HCT116 (cell line): ENCODE data around the gene SAMD4B. TPM values are rescaled to one million over a fixed set of nuclear protein-coding genes. Genes with fewer than 3 reads are reported as not detected.

Experiments
- ATAC-seq: fragments of 200-7000 bp; cut with Tn5 transposase; 2 replicates; pipeline ENCODE4 v1.9.1; 2020; ENCODE audit warnings: mild to moderate bottlenecking, moderate library complexity
- BruUV-seq: library from RNA; stranded (reverse); fragments of 400-500 nt; replicated peaks from 2 replicates; lab custom pipeline; 2021; lab: Mats Ljungman, UMichigan
- CTCF ChIA-PET: fragments of 300-600 bp; sonication (Branson Sonifier 250); formaldehyde crosslinking; loops from one replicate; lab custom pipeline; 2021; ENCODE audit warnings: antibody characterized with exemption; lab: Charles Lee
- POLR2A ChIA-PET: fragments of 300-600, 350-600 bp; sonication (Branson Sonifier 250); formaldehyde crosslinking; loops from one replicate; lab custom pipeline; 2021; ENCODE audit warnings: antibody characterized with exemption; lab: Charles Lee
- RAD21 ChIA-PET, 2 experiments: fragments of 300-600 bp; sonication (Branson Sonifier 250); formaldehyde crosslinking; loops; one replicate each; lab custom pipeline; 2023; ENCODE audit warnings: low total read pairs in 2 of 2; ENCODE audit not compliant: uncharacterized antibody in 2 of 2, unreplicated experiment in 2 of 2, low non-redundant PET in 1 of 2; lab: Charles Lee
- DNase-seq: peaks from one replicate; pipeline ENCODE4 v3.0.0-alpha.2; 2010; ENCODE audit warnings: low read depth, low spot score
- H2AFZ ChIP-seq: fragments of 200-600 bp; shearing (Covaris generic), sonication (generic); 2 replicates; pipeline ENCODE4 v1.6.1; 2017; ENCODE audit warnings: low read depth, mixed run types, mixed read lengths, antibody characterized with exemption, low read length; ENCODE audit not compliant: poor library complexity, severe bottlenecking
- H3K27ac ChIP-seq: 2 replicates; pipeline ENCODE4 v1.5.1; 2012; ENCODE audit warnings: low read depth, low read length
- H3K27me3 ChIP-seq: fragments of 200-600 bp; sonication (generic); 2 replicates; pipeline ENCODE4 v1.6.1; 2016; ENCODE audit warnings: mixed run types, low read length, mixed read lengths; ENCODE audit not compliant: insufficient read depth
- H3K36me3 ChIP-seq, 2 experiments: fragments of 200-500 bp in 1 of 2; fragments of 200-600 bp in 1 of 2; sonication (Bioruptor generic) in 1 of 2; sonication (generic) in 1 of 2; 2 replicates each; pipeline versions ENCODE4 v1.5.1 to v1.6.1; 2014 to 2016; ENCODE audit warnings: low read length in 2 of 2, inconsistent platforms in 1 of 2, mixed read lengths in 1 of 2, mixed run types in 1 of 2; ENCODE audit not compliant: insufficient read depth in 2 of 2, control insufficient read depth in 1 of 2
- H3K4me1 ChIP-seq, 2 experiments: fragments of 200-600 bp in 1 of 2; sonication (generic) in 1 of 2; 2 replicates each; pipeline versions ENCODE4 v1.5.1 to v1.6.1; 2012 to 2017; ENCODE audit warnings: low read length in 2 of 2, inconsistent platforms in 1 of 2, mild to moderate bottlenecking in 1 of 2, mixed read lengths in 1 of 2, mixed run types in 1 of 2, moderate library complexity in 1 of 2; ENCODE audit not compliant: insufficient read depth in 2 of 2, control insufficient read depth in 1 of 2
- H3K4me2 ChIP-seq: fragments of 200-600 bp; sonication (generic); 2 replicates; pipeline ENCODE4 v1.6.1; 2017; ENCODE audit warnings: mixed run types, low read length, mixed read lengths
- H3K4me3 ChIP-seq, 2 experiments: fragments of 200-600 bp in 1 of 2; sonication (generic) in 1 of 2; replicated peaks in 1 of 2; 2 replicates each; pipeline ENCODE4 v1.5.1; 2011 to 2016; ENCODE audit warnings: low read length in 2 of 2, control low read depth in 1 of 2, low read depth in 1 of 2, mild to moderate bottlenecking in 1 of 2, mixed read lengths in 1 of 2, mixed run types in 1 of 2
- H3K79me2 ChIP-seq: fragments of 200-600 bp; sonication (generic); 2 replicates; pipeline ENCODE4 v1.6.1; 2017; ENCODE audit warnings: mild to moderate bottlenecking, mixed run types, low read length, moderate library complexity, mixed read lengths; ENCODE audit not compliant: insufficient read depth
- H3K9ac ChIP-seq: fragments of 200-600 bp; sonication (generic); 2 replicates; pipeline ENCODE4 v1.6.1; 2016; ENCODE audit warnings: low read length, mixed read lengths
- H3K9me2 ChIP-seq: fragments of 200-600 bp; sonication (generic), shearing (Covaris generic); 2 replicates; pipeline ENCODE4 v1.6.1; 2017; ENCODE audit warnings: mixed run types, mild to moderate bottlenecking, moderate library complexity; ENCODE audit not compliant: insufficient read depth
- H3K9me3 ChIP-seq, 2 experiments: fragments of 200-500 bp in 1 of 2; fragments of 200-600 bp in 1 of 2; sonication (Bioruptor generic) in 1 of 2; sonication (generic) in 1 of 2; 2 replicates each; pipeline ENCODE4 v1.6.1; 2014 to 2017; ENCODE audit warnings: low read length in 2 of 2, mixed read lengths in 2 of 2, inconsistent platforms in 1 of 2, low read depth in 1 of 2, mild to moderate bottlenecking in 1 of 2, mixed run types in 1 of 2, moderate library complexity in 1 of 2; ENCODE audit not compliant: control insufficient read depth in 1 of 2, insufficient read depth in 1 of 2
- H4K20me1 ChIP-seq: fragments of 200-600 bp; sonication (generic), shearing (Covaris generic); 2 replicates; pipeline ENCODE4 v1.6.1; 2017; ENCODE audit warnings: mixed run types, mild to moderate bottlenecking, moderate library complexity; ENCODE audit not compliant: insufficient read depth
- ATF3 ChIP-seq: IDR thresholded peaks from 2 replicates; pipeline ENCODE4 v1.6.1; 2012
- CBX3 ChIP-seq: IDR thresholded peaks from 2 replicates; pipeline ENCODE4 v1.6.1; 2012; ENCODE audit warnings: low read depth
- EGR1 ChIP-seq: IDR thresholded peaks from 2 replicates; pipeline ENCODE4 v1.6.1; 2012; ENCODE audit warnings: low read depth
- ELF1 ChIP-seq: IDR thresholded peaks from 2 replicates; pipeline ENCODE4 v1.6.1; 2012; ENCODE audit warnings: low read depth, borderline replicate concordance
- EZH2phosphoT487 ChIP-seq: fragments of 200-600 bp; IDR thresholded peaks from 2 replicates; pipeline ENCODE4 v1.6.1; 2018; ENCODE audit warnings: antibody characterized with exemption, borderline replicate concordance
- FOSL1 ChIP-seq: IDR thresholded peaks from 2 replicates; pipeline ENCODE4 v1.6.1; 2012; ENCODE audit warnings: low read depth
- POLR2A ChIP-seq: IDR thresholded peaks from 2 replicates; pipeline ENCODE4 v1.7.0; 2011; ENCODE audit warnings: borderline replicate concordance; ENCODE audit not compliant: insufficient read depth, insufficient read length; ENCODE audit errors: extremely low read depth
- POLR2AphosphoS5 ChIP-seq: IDR thresholded peaks from 2 replicates; pipeline ENCODE4 v1.6.1; 2011; ENCODE audit warnings: mild to moderate bottlenecking, low read depth, low read length, moderate library complexity
- RAD21 ChIP-seq: IDR thresholded peaks from 2 replicates; pipeline ENCODE4 v1.6.1; 2012; ENCODE audit warnings: low read depth, mild to moderate bottlenecking
- REST ChIP-seq: IDR thresholded peaks from 2 replicates; pipeline ENCODE4 v1.6.1; 2012; ENCODE audit warnings: low read depth
- SIN3A ChIP-seq: IDR thresholded peaks from 2 replicates; pipeline ENCODE4 v1.6.1; 2012; ENCODE audit warnings: low read depth
- SP1 ChIP-seq: IDR thresholded peaks from 2 replicates; pipeline ENCODE4 v1.6.1; 2012; ENCODE audit warnings: low read depth
- TCF7L2 ChIP-seq: IDR thresholded peaks from 2 replicates; pipeline ENCODE4 v1.7.0; 2011; ENCODE audit warnings: borderline replicate concordance, inconsistent platforms; ENCODE audit not compliant: insufficient read depth, insufficient read length; ENCODE audit errors: extremely low read depth
- YY1 ChIP-seq: IDR thresholded peaks from 2 replicates; pipeline ENCODE4 v1.6.1; 2011; ENCODE audit warnings: low read length, low read depth, moderate library complexity, mild to moderate bottlenecking; ENCODE audit not compliant: insufficient replicate concordance; ENCODE audit errors: extremely low read depth
- ZBTB33 ChIP-seq: IDR thresholded peaks from 2 replicates; pipeline ENCODE4 v1.6.1; 2011; ENCODE audit warnings: mild to moderate bottlenecking, low read length, moderate library complexity; ENCODE audit not compliant: insufficient replicate concordance; ENCODE audit errors: extremely low read depth
- ZFX ChIP-seq: fragments of 450-650 bp; IDR thresholded peaks from 2 replicates; pipeline ENCODE4 v1.6.1; 2017
- intact Hi-C: fragments of 100-400 bp; cut with micrococcal nuclease; formaldehyde crosslinking; loops from 2 replicates; pipeline ENCODE4 v1.10.0; 2022
- total RNA-seq: library from RNA; stranded (reverse); gene quantifications from one replicate; pipeline ENCODE4 v1.2.1, GENCODE V29; 2021; ENCODE audit not compliant: unreplicated experiment

SAMD4B gene
- total RNA-seq, 1 experiment from 2014 or later: 127 TPM

GRCh38 chr19:39347332-39348164 lies 5.3 kb downstream of the SAMD4B start:
- RAD21 ChIA-PET: no interaction called here
- no peak overlapping the region for H2AFZ ChIP-seq
- no peak for ATAC-seq
- BruUV-seq: no TSS peak
- DNase-seq: no peak
- TF ChIP-seq ZFX (no peak), POLR2A (no peak), FOSL1 (no peak), REST (no peak), EGR1 (no peak), SP1 (no peak), ATF3 (no peak), ELF1 (no peak), EZH2phosphoT487 (no peak), POLR2AphosphoS5 (no peak), YY1 (no peak), RAD21 (no peak), CBX3 (no peak), SIN3A (no peak), TCF7L2 (no peak), ZBTB33 (no peak)
- TF ChIP-seq, all 23 proteins: peak for 0
- Histone ChIP-seq H3K9me3 (no peaks in the 10 kb centered on the region), H3K9me2 (no peaks in the 10 kb centered on the region), H3K27me3 (no peaks in the 10 kb centered on the region), H3K79me2 (peaks cover 93% of the 10 kb centered on the region), H3K4me3 (no peak overlapping the region), H3K4me2 (no peak overlapping the region), H4K20me1 (peaks cover 4% of the 10 kb centered on the region; the same call in 1 of the 2 replicates), H3K36me3 (peaks cover 14 to 41% of the 10 kb centered on the region in 2 experiments), H3K9ac (no peak overlapping the region), H3K4me1 (peaks cover 4 to 10% of the 10 kb centered on the region in 2 experiments; a peak in 3 of 4 replicates), H3K27ac (no peak overlapping the region)
- POLR2A ChIA-PET: no interaction called here
- CTCF ChIA-PET: no interaction called here
- intact Hi-C loops: no loop called here
